Thoracic aorta (tissue), 2 donors: ENCODE results near the gene C10orf62. TPM values are rescaled to one million over a fixed set of nuclear protein-coding genes. Genes with fewer than 3 reads are reported as not detected.
A peak's percentile ranks its signal among the peaks of the same experiment; 100 is the strongest.
"Not testable (repeated sequence)": the region's sequence is repeated elsewhere in the genome, so short reads cannot be mapped to it uniquely, and the experiment has no call there.

Experiments used
- ATAC-seq: fragments of 150-250 bp; one replicate; pipeline ENCODE4 v1.8.0; 2017; ENCODE audit warnings: low read depth; ENCODE audit not compliant: insufficient number of reproducible peaks, low FRiP score
- DNase-seq: peaks from one replicate; pipeline ENCODE4 v3.0.0-alpha.2; 2020; ENCODE audit warnings: low spot score
- H3K27ac ChIP-seq, 2 donors: fragments of 200-600 bp; sonication (generic); 1 replicate in 1 of 2; 2 replicates in 1 of 2; pipeline ENCODE4 v1.5.1; 2016; ENCODE audit warnings: mild to moderate bottlenecking in 2 of 2, moderate library complexity in 2 of 2
- H3K27me3 ChIP-seq: fragments of 200-600 bp; sonication (generic); replicated peaks from 2 replicates; pipeline ENCODE4 v1.6.0; 2016; ENCODE audit warnings: mild to moderate bottlenecking; ENCODE audit not compliant: insufficient read depth
- H3K36me3 ChIP-seq: fragments of 200-600 bp; sonication (generic); one replicate; pipeline ENCODE4 v1.5.1; 2016
- H3K4me1 ChIP-seq, 2 donors: fragments of 200-600 bp; sonication (generic); 1 replicate in 1 of 2; 2 replicates in 1 of 2; pipeline versions ENCODE4 v1.5.1 to v1.6.0; 2016; ENCODE audit warnings: low read depth in 2 of 2, mild to moderate bottlenecking in 1 of 2; ENCODE audit not compliant: control insufficient read depth in 1 of 2
- H3K4me3 ChIP-seq: fragments of 200-600 bp; sonication (generic); 2 replicates; pipeline ENCODE4 v1.5.1; 2016; ENCODE audit warnings: mild to moderate bottlenecking
- H3K9me3 ChIP-seq: fragments of 200-600 bp; sonication (generic); 2 replicates; pipeline ENCODE4 v1.5.1; 2016
- CTCF ChIP-seq: fragments of 200-600 bp; sonication (generic); IDR thresholded peaks from one replicate; pipeline ENCODE4 v1.5.1; 2019; ENCODE audit warnings: antibody characterized with exemption
- total RNA-seq, 2 donors: library from RNA; depleted of rRNA; stranded (reverse); fragments of >200 nt; gene quantifications; one replicate each; pipeline versions ENCODE4 v1.1.0 to v1.2.3, GENCODE V29; 2016

Gene C10orf62
- total RNA-seq, 2 donors from 2014 or later = 1.2 TPM; not detected in 1

DNA sequence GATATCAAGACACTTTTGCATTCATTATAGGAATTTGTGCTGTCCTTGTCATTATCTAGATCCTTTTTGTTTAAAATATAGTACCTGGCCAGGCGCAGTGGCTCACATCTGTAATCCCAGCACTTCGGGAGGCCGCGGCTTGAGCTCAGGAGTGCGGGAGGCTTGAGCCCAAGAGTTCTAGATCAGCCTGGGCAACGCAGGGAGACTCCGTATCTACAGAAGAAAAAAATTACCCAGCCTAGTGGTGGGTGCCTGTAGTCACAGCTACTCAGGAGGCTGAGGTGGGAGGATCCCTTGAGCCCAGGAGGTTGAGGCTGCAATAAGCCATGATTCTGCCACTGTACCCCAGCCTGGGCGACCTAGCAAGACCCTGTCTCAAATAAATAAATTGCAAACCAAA is 44.4 kb downstream of the C10orf62 start:
- Histone ChIP-seq H3K36me3 (no peaks in the 10 kb centered on the region), H3K4me1 (peaks cover 4 to 8% of the 10 kb centered on the region in 2 donors), H3K4me3 (peak overlapping the region; percentile 87), H3K27me3 (no peaks in the 10 kb centered on the region), H3K9me3 (no peaks in the 10 kb centered on the region), H3K27ac (no peak overlapping the region)
- DNase-seq (no peak), ATAC-seq (no peak)
- no peak for TF ChIP-seq CTCF

GRCh38 chr10:97635577-97635976 is 46.1 kb downstream of the C10orf62 start:
- H3K4me3 ChIP-seq = no peak overlapping the region
- no peak for DNase-seq
- TF ChIP-seq CTCF = no peak
- H3K36me3 ChIP-seq = no peaks in the 10 kb centered on the region
- no peaks in the 10 kb centered on the region for H3K9me3 ChIP-seq
- peaks cover 4 to 8% of the 10 kb centered on the region in 2 donors for H3K4me1 ChIP-seq
- H3K27me3 ChIP-seq = no peaks in the 10 kb centered on the region
- ATAC-seq = no peak
- no peak overlapping the region for H3K27ac ChIP-seq

GRCh38 chr10:97639090-97639489 is 49.6 kb downstream of the C10orf62 start:
- not testable (repeated sequence) for H3K27ac ChIP-seq, H3K4me3 ChIP-seq, DNase-seq, H3K36me3 ChIP-seq, ATAC-seq, H3K27me3 ChIP-seq, H3K9me3 ChIP-seq
- peaks cover 15 to 27% of the 10 kb centered on the region in 2 donors for H3K4me1 ChIP-seq

DNA sequence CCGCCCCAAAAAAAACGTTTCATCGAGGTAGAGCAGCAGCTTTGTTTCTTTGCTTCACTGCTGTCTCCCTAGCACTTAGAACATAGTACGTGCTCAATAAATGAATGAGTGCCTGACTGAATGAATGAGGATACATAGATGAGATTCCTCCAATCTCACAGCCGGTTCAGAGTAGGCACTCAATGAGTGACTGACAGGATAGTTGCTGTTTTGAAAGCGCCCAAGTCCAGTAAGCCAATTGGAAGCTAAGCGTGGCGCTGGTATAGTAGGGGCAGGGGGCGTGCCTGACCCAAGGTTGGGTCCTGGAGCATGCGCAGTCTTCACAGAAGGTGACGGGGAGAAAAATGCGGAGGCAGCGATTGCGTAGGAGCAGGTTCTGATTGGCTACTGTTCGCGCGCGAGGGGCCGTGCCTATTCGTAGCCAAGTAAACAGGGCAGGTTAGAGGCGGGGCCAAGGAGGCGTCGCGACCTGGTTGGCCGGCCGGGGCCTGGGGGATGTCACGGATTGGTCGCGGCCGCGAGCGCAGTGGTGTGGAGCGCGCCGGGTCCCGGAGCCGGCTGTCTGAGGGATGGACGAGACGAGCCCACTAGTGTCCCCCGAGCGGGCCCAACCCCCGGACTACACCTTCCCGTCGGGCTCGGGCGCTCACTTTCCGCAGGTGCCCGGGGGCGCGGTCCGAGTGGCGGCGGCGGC is 50.8 kb downstream of the C10orf62 start, which contains the start of gene PI4K2A:
Gene PI4K2A (plus strand): TSS at position 498 of the 694 bp plus-strand sequence. CDS start 72 bp downstream, at position 570.
- ATAC-seq (peak; percentile 95), DNase-seq (peak; percentile 97)
- no peaks in the 10 kb centered on the region for H3K27me3 ChIP-seq
- peak within 1 kb of the TSS; percentile 76 to 80 for H3K27ac ChIP-seq
- TF ChIP-seq CTCF = no peak
- peak within 1 kb of the TSS; percentile 94 for H3K4me3 ChIP-seq
- H3K9me3 ChIP-seq = no peaks in the 10 kb centered on the region
- H3K4me1 ChIP-seq = peaks cover 15 to 27% of the 10 kb centered on the region in 2 donors
- peaks cover 11% of the 10 kb centered on the region for H3K36me3 ChIP-seq

Other genes with a start within 250 kb of the C10orf62 start
- gene RRP12, start 188.4 kb upstream of the C10orf62 start, total RNA-seq = 10 to 100 TPM; 17.7 to 29.3 TPM
- gene PGAM1, start 163.5 kb upstream of the C10orf62 start, total RNA-seq = 100 to 1,000 TPM; 199 to 231 TPM
- 10 to 100 TPM; 23.4 to 38.0 TPM for gene EXOSC1, start 143.7 kb upstream of the C10orf62 start, total RNA-seq
- 10 to 100 TPM; 23.4 to 31.7 TPM for gene ZDHHC16, start 143.5 kb upstream of the C10orf62 start, total RNA-seq
- 100 to 1,000 TPM in 1 of 2 donors, 10 to 100 TPM in 1; 46.8 to 108 TPM for gene MMS19, start 91.3 kb upstream of the C10orf62 start, total RNA-seq
- gene UBTD1, start 90.8 kb upstream of the C10orf62 start, total RNA-seq = 10 to 100 TPM; 10.2 to 20.4 TPM
- gene ANKRD2, start 16.9 kb upstream of the C10orf62 start, total RNA-seq = 1 to 10 TPM in 1 of 2 donors, not detected in 1; 1.9 TPM
- gene HOGA1, start 5.3 kb upstream of the C10orf62 start, total RNA-seq = 10 to 100 TPM in 1 of 2 donors, 1 to 10 TPM in 1; 7.0 to 12.3 TPM
- 1 to 10 TPM; 3.5 to 6.6 TPM for gene MORN4, start 43.8 kb downstream of the C10orf62 start, total RNA-seq
- gene PI4K2A, start 51.0 kb downstream of the C10orf62 start, total RNA-seq = 10 to 100 TPM; 18.0 to 22.9 TPM
- 10 to 100 TPM in 1 of 2 donors, 1 to 10 TPM in 1; 9.5 to 25.6 TPM for gene AVPI1, start 97.5 kb downstream of the C10orf62 start, total RNA-seq
- 10 to 100 TPM; 85.0 to 97.9 TPM for gene MARVELD1, start 124.0 kb downstream of the C10orf62 start, total RNA-seq
- gene ZFYVE27, start 147.4 kb downstream of the C10orf62 start, total RNA-seq = 10 to 100 TPM; 24.8 to 25.5 TPM
- gene SFRP5, start 182.3 kb downstream of the C10orf62 start, total RNA-seq = 1 to 10 TPM in 1 of 2 donors, under 1 TPM in 1; 0.41 to 1.8 TPM